ENCODE results near the gene OSER1. TPM values are rescaled to one million over a fixed set of nuclear protein-coding genes. Genes with fewer than 3 reads are reported as not detected.

OSER1 gene
- total RNA-seq: 30.4 TPM

DNA sequence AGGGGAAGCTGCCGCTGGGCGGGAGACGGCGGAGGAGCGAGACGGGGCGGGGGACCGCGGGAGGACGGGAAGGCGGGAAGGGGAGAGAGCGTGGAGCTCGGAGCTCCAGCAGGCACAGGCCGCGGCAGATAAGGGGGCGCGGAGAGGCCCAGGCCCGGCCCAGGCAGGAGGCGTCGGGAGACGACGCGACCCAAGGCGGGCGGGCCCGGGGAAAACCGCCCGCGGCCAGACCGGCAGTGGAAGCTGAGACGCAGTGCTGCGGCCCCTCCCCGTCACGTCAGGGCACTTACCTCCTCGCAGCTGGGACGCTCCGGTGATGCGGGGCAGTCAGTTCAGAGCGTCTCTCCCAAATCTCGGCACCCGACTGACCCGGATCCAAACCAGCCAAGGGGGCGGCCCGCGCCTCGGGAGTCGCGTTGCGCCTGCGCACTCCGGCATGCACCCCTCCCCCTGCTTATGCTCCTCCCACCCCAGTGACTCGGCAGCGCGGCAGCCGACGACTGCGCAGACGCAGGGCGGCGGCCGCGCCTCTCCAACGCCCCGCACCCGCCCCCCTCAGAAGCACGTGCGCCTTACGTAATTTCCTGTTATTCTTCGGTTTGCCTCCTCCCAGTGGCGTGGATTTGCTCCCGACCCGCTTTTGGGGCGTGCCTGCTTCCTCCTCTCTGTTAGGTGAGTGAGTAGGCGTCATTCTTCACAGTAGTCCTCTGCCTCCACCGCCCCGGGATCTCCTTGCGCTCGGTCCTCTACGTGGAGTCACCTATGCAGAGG lies at the start of gene OSER1:
TSS of gene OSER1 (minus strand) at position 366 of the 771 bp plus-strand sequence. CDS start 3,814 bp downstream, outside the sequence.

GRCh38 chr20:44247131-44247571 lies 36.6 kb upstream of the OSER1 start, which contains the start of gene GDAP1L1:
TSS of gene GDAP1L1 (plus strand) at chr20:44247308. CDS start at chr20:44247335, 27 bp downstream.

GRCh38 chr20:44187054-44187771 lies 23.4 kb downstream of the OSER1 start, which contains the start of gene JPH2:
TSS of gene JPH2 (minus strand) at chr20:44187188. CDS start at chr20:44186705, 483 bp downstream.

Other genes starting within 250 kb of the OSER1 start
- gene JPH2, start 23.6 kb downstream of the OSER1 start, total RNA-seq: not detected
- 121 TPM for gene GDAP1L1, start 36.5 kb upstream of the OSER1 start, total RNA-seq
- gene FITM2, start 100.4 kb upstream of the OSER1 start, total RNA-seq: 7.2 TPM
- not detected for gene R3HDML, start 126.3 kb upstream of the OSER1 start, total RNA-seq
- gene HNF4A, start 144.9 kb upstream of the OSER1 start, total RNA-seq: not detected

Data from parietal lobe (tissue), 1 donor.